ENCODE measurements around the gene LRRN2.
A peak's percentile ranks its signal among the peaks of the same experiment; 100 is the strongest.
"Not testable (repeated sequence)": the region's sequence is repeated elsewhere in the genome, so short reads cannot be mapped to it uniquely, and the experiment has no call there.

LRRN2 gene

GRCh38 chr1:204572923-204573922 is 112.3 kb downstream of the LRRN2 start:
- peak; percentile 30 for DNase-seq

- no peak for DNase-seq
Observed at GRCh38 chr1:204571631-204572030, 113.9 kb downstream of the LRRN2 start.

- DNase-seq, result no peak
Observed at GRCh38 chr1:204571128-204571527, 114.4 kb downstream of the LRRN2 start.

GRCh38 chr1:204570021-204570420 is 115.5 kb downstream of the LRRN2 start:
- not testable (repeated sequence) for DNase-seq

- DNase-seq, result no peak
Observed at GRCh38 chr1:204569478-204569877, 116.1 kb downstream of the LRRN2 start.

GRCh38 chr1:204568576-204569315 is 116.8 kb downstream of the LRRN2 start:
- no peak for DNase-seq

Data from fibroblast of skin of abdomen (primary cell).